ENCODE data around the gene TSKU. TPM values are rescaled to one million over a fixed set of nuclear protein-coding genes. Genes with fewer than 3 reads are reported as not detected.

Gene TSKU
- total RNA-seq, 1 experiment from 2014 or later: 20.1 TPM

GRCh38 chr11:76747915-76748860, 35.0 kb upstream of the TSKU start:
- POLR2A ChIA-PET: interaction anchor here (0.6 kb wide), 1 partner anchor 36 kb away, joined by 3 read pairs; no protein-coding TSS in a partner anchor
- no peaks in the 10 kb centered on the region for H3K9me3 Mint-ChIP-seq (ENCODE audit: unreplicated experiment)
- H3K36me3 Mint-ChIP-seq (ENCODE audit: insufficient read depth, unreplicated experiment): no peaks in the 10 kb centered on the region
- TF ChIP-seq CTCF (IDR thresholded peaks at IDR 0.05; ENCODE audit: unreplicated experiment): no peak
- CTCF ChIA-PET: interaction anchor here (1.0 to 2.3 kb wide), 7 partner anchors 8 to 344 kb away, joined by 3 to 9 read pairs (median 4); no protein-coding TSS in a partner anchor
- no TSS peak for BruUV-seq (replicated peaks)
- DNase-seq (ENCODE audit: unreplicated experiment): no peak
- H3K4me1 Mint-ChIP-seq (ENCODE audit: insufficient read depth, unreplicated experiment): peaks cover 15% of the 10 kb centered on the region
- no peaks in the 10 kb centered on the region for H3K27me3 Mint-ChIP-seq (ENCODE audit: insufficient read depth, unreplicated experiment)
- no peak overlapping the region for H3K27ac Mint-ChIP-seq (ENCODE audit: low read depth, unreplicated experiment)
- intact Hi-C loops (cut with micrococcal nuclease): no loop called here
- no peak overlapping the region for H3K4me3 Mint-ChIP-seq (ENCODE audit: unreplicated experiment)

DNA sequence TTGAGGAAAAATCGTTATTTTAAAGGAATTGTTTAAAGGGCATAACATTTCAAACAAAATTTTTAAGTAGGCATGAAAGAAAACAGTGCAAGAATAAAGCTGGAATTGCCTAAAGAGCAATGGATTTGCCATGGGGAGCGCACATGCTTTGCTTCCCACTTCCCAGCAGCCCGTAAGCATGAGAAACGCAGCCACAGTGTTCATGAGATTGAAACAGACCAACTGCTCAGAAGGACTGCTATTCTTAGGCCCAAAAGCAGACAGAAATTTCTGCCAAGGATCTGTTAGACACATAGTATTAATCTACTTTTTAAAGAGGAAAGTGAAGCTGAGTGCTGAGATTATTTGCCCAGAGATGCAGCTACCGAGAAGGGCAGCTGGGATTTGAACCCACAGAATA, 34.2 kb upstream of the TSKU start:
- Mint-ChIP-seq H3K27ac (ENCODE audit: low read depth, unreplicated experiment) (no peak overlapping the region), H3K4me3 (ENCODE audit: unreplicated experiment) (no peak overlapping the region), H3K9me3 (ENCODE audit: unreplicated experiment) (no peaks in the 10 kb centered on the region), H3K4me1 (ENCODE audit: insufficient read depth, unreplicated experiment) (peaks cover 19% of the 10 kb centered on the region), H3K36me3 (ENCODE audit: insufficient read depth, unreplicated experiment) (no peaks in the 10 kb centered on the region), H3K27me3 (ENCODE audit: insufficient read depth, unreplicated experiment) (no peaks in the 10 kb centered on the region)
- no peak for TF ChIP-seq CTCF (IDR thresholded peaks at IDR 0.05; ENCODE audit: unreplicated experiment)
- BruUV-seq (replicated peaks): no TSS peak
- ChIA-PET CTCF (interaction anchor here (1.0 to 2.3 kb wide), 4 partner anchors 9 to 170 kb away, joined by 3 to 9 read pairs (median 6); no protein-coding TSS in a partner anchor), POLR2A (no interaction called here)
- intact Hi-C loops (cut with micrococcal nuclease): no loop called here
- DNase-seq (ENCODE audit: unreplicated experiment): no peak

DNA sequence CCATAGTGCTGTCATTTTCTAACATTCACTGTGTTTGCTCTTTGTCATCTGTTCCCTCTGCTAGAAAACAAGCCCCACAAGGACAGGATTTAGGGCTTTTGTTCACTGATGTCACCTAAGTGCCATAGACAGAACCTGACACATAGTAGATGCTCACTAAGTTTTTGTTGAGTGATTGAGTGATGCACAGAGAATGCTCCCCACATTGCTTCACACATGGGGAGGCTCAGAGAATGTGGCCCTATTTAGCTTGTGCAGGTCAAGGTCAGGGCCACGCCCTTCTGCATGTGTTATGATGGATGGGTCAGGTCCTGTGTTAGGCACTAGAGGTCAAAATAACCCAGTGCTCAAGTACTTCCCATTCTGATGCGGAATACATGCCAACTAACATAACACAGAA, 33.1 kb upstream of the TSKU start:
- Mint-ChIP-seq H3K9me3 (ENCODE audit: unreplicated experiment) (no peaks in the 10 kb centered on the region), H3K27me3 (ENCODE audit: insufficient read depth, unreplicated experiment) (no peaks in the 10 kb centered on the region), H3K4me3 (ENCODE audit: unreplicated experiment) (no peak overlapping the region), H3K36me3 (ENCODE audit: insufficient read depth, unreplicated experiment) (no peaks in the 10 kb centered on the region), H3K4me1 (ENCODE audit: insufficient read depth, unreplicated experiment) (peaks cover 19% of the 10 kb centered on the region), H3K27ac (ENCODE audit: low read depth, unreplicated experiment) (no peak overlapping the region)
- BruUV-seq (replicated peaks): no TSS peak
- intact Hi-C loops (cut with micrococcal nuclease): no loop called here
- ChIA-PET CTCF (interaction anchor here (1.0 kb wide), 1 partner anchor 289 kb away, joined by 3 read pairs; no protein-coding TSS in a partner anchor), POLR2A (no interaction called here)
- no peak for TF ChIP-seq CTCF (IDR thresholded peaks at IDR 0.05; ENCODE audit: unreplicated experiment)
- DNase-seq (ENCODE audit: unreplicated experiment): no peak

DNA sequence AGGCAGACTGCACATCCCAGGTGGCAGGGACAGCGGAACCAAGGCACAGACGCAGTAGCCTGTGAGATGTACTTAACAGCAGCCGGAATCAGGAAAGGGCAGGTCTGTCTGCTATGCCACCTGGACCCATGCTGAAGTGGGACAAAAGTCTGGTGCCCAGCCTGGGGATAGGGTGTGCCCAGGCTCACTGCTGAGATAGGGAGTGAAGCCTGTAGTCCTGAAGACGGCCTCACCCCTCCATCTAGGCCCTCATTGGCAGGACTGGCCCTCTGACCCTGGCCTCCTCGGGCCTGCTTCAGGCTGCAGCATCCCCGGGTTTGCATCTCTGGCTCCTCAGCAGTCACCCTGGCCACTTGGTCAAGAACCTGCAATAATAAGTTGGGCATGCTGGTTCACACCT, 32.4 kb upstream of the TSKU start:
- Mint-ChIP-seq H3K9me3 (ENCODE audit: unreplicated experiment) (no peaks in the 10 kb centered on the region), H3K27ac (ENCODE audit: low read depth, unreplicated experiment) (no peak overlapping the region), H3K27me3 (ENCODE audit: insufficient read depth, unreplicated experiment) (no peaks in the 10 kb centered on the region), H3K4me3 (ENCODE audit: unreplicated experiment) (no peak overlapping the region), H3K4me1 (ENCODE audit: insufficient read depth, unreplicated experiment) (peaks cover 18% of the 10 kb centered on the region), H3K36me3 (ENCODE audit: insufficient read depth, unreplicated experiment) (no peaks in the 10 kb centered on the region)
- CTCF ChIA-PET: interaction anchor here (1.0 kb wide), 1 partner anchor 288 kb away, joined by 3 read pairs; no protein-coding TSS in a partner anchor
- intact Hi-C loops (cut with micrococcal nuclease): no loop called here
- POLR2A ChIA-PET: interaction anchor here (0.6 kb wide), 1 partner anchor 279 kb away, joined by 3 read pairs; no protein-coding TSS in a partner anchor
- no TSS peak for BruUV-seq (replicated peaks)
- no peak for DNase-seq (ENCODE audit: unreplicated experiment)
- no peak for TF ChIP-seq CTCF (IDR thresholded peaks at IDR 0.05; ENCODE audit: unreplicated experiment)
